WTC11 (cell line): ENCODE results near the gene SLC25A44.

ENCODE experiments used
- CTCF ChIP-seq: fragments of 200-600 bp; IDR thresholded peaks from 2 replicates; pipeline ENCODE4 v1.8.0; 2022; ENCODE audit warnings: antibody characterized with exemption
- HMGXB4 ChIP-seq: sonication (generic); formaldehyde crosslinking; IDR thresholded peaks from 2 replicates; pipeline ENCODE4 v1.8.1; 2023; ENCODE audit warnings: mild to moderate bottlenecking, moderate library complexity, missing genetic modification reagents
- IRF2 ChIP-seq: sonication (generic); formaldehyde crosslinking; IDR thresholded peaks from 2 replicates; pipeline ENCODE4 v1.8.0; 2022; ENCODE audit warnings: low read depth, missing genetic modification reagents, borderline replicate concordance
- JUN ChIP-seq: sonication (generic); formaldehyde crosslinking; IDR thresholded peaks from 2 replicates; pipeline ENCODE4 v1.8.0; 2023; ENCODE audit warnings: mild to moderate bottlenecking, missing genetic modification reagents
- MAX ChIP-seq: sonication (generic); formaldehyde crosslinking; IDR thresholded peaks from 2 replicates; pipeline ENCODE4 v1.8.0; 2022; ENCODE audit warnings: mild to moderate bottlenecking, missing genetic modification reagents
- RELA ChIP-seq: sonication (generic); formaldehyde crosslinking; IDR thresholded peaks from 2 replicates; pipeline ENCODE4 v1.8.1; 2022; ENCODE audit warnings: missing genetic modification reagents, mild to moderate bottlenecking, borderline replicate concordance

GRCh38 chr1:156249593-156249992 is 55.7 kb downstream of the SLC25A44 start:
- TF ChIP-seq MAX (CRISPR knock-in tag) (no peak), JUN (no peak), HMGXB4 (CRISPR knock-in tag) (no peak), CTCF (no peak), IRF2 (CRISPR knock-in tag) (no peak), RELA (CRISPR knock-in tag) (no peak)
